Activated naive CD8-positive, alpha-beta T cell (primary cell): ENCODE data around the gene TNNI3K.

Experiments
- H3K27ac Mint-ChIP-seq: one replicate; pipeline ENCODE4 v1.8.0; 2021; ENCODE audit warnings: mixed read lengths
- H3K27me3 Mint-ChIP-seq: one replicate; pipeline ENCODE4 v1.8.0; 2021; ENCODE audit warnings: mixed read lengths
- H3K36me3 Mint-ChIP-seq: one replicate; pipeline ENCODE4 v1.8.0; 2021; ENCODE audit warnings: mixed read lengths
- H3K4me1 Mint-ChIP-seq: one replicate; pipeline ENCODE4 v1.8.0; 2021; ENCODE audit warnings: low read depth, mixed read lengths
- H3K4me3 Mint-ChIP-seq: one replicate; pipeline ENCODE4 v1.8.0; 2021; ENCODE audit warnings: mild to moderate bottlenecking, mixed read lengths
- H3K9me3 Mint-ChIP-seq: one replicate; pipeline ENCODE4 v1.8.0; 2021; ENCODE audit warnings: low read depth, mixed read lengths

The TNNI3K gene

DNA sequence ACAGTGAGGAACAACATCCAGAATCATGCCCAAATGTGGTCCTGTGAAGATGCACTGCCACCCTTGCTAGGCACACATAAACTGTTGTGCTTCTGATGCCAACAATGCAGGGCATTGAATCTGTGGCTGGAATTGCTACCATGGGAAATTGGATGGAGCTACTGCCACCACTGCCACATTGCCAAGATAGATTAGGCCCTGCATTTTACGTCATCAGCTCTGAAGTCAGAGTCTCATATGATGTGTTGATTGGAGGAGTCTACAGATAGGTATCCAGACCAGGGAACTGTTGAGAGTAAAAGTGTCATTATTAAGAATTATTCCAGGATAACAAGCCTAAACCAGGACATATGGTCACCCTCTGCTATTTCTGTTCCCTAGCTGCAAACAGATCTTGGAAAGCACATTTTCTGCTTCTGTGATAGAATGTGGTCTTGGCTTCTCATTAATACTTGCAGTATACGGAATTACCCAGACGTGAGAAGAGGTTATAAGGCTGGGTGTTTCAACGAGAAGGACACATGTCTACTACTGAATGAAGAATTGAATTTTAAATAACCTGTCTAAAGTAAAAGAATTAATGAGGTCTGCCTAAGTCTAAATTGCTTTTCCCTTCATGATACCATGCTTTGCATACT lies 106.6 kb downstream of the TNNI3K start:
- Mint-ChIP-seq H3K36me3 (no peaks in the 10 kb centered on the region), H3K27me3 (no peaks in the 10 kb centered on the region), H3K27ac (no peak overlapping the region), H3K9me3 (no peaks in the 10 kb centered on the region), H3K4me1 (no peaks in the 10 kb centered on the region), H3K4me3 (no peak overlapping the region)

DNA sequence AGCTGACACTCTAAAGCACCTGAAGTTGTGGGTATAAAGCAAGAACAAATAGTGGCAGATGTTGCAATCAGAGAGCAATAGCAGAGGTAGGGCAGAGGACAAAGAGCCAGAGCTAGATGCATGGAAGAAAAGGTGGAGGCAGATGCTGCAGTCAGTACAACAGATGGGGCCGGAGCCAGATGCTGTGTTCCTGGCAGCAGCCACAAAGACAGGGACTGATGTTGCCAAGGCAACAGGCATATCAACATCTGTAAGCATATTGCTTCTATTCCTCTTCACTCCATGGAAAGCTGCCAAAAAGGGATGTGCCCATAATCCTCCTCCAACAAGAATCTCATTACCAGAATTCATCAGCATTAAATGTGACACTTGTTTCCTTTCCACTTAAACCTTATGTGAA lies 108.0 kb downstream of the TNNI3K start:
- Mint-ChIP-seq H3K27ac (no peak overlapping the region), H3K9me3 (no peaks in the 10 kb centered on the region), H3K4me3 (no peak overlapping the region), H3K4me1 (no peaks in the 10 kb centered on the region), H3K36me3 (no peaks in the 10 kb centered on the region), H3K27me3 (no peaks in the 10 kb centered on the region)

DNA sequence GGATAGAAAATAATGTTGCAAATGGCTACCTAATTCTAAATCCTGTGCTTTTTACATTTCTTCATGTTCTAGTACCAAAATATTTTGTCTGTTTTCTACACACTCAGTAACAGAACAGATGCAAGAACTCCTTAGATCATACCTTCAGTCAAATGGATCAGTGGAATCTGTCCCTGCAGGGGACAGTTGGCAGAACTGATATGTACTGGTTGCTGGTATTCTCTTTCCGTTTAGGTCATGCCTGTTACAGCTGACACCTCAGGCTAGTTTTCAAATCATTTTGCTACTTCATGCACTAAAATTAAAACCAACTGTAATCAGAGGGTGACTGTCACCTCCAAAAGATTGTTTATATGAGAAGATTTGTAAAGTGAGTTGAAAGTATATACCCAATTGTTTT lies 109.2 kb downstream of the TNNI3K start:
- no peak overlapping the region for H3K4me3 Mint-ChIP-seq
- H3K9me3 Mint-ChIP-seq = no peaks in the 10 kb centered on the region
- H3K4me1 Mint-ChIP-seq = no peaks in the 10 kb centered on the region
- H3K27me3 Mint-ChIP-seq = no peaks in the 10 kb centered on the region
- H3K36me3 Mint-ChIP-seq = no peaks in the 10 kb centered on the region
- no peak overlapping the region for H3K27ac Mint-ChIP-seq

DNA sequence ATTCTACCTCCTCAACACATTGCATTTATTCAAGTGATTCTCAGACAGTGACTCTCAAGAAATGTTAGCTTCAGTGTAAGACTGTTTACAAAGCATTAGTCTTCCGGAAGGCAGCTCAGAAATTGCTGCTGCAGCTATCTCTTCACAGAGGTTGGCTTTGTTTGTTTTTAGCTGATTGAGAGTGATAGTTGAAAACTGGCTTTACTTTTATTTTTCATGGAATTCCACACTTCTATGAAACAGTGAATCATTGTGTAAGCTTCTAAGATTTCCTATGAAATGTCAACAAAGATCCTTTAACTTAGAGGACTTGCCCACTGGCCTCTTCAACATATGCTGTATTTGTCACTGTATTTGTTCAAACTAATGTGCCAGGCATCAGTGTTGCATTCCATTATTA lies 121.3 kb downstream of the TNNI3K start:
- no peaks in the 10 kb centered on the region for H3K27me3 Mint-ChIP-seq
- peaks cover 4% of the 10 kb centered on the region for H3K36me3 Mint-ChIP-seq
- H3K27ac Mint-ChIP-seq = no peak overlapping the region
- H3K4me1 Mint-ChIP-seq = no peaks in the 10 kb centered on the region
- no peak overlapping the region for H3K4me3 Mint-ChIP-seq
- H3K9me3 Mint-ChIP-seq = no peaks in the 10 kb centered on the region

DNA sequence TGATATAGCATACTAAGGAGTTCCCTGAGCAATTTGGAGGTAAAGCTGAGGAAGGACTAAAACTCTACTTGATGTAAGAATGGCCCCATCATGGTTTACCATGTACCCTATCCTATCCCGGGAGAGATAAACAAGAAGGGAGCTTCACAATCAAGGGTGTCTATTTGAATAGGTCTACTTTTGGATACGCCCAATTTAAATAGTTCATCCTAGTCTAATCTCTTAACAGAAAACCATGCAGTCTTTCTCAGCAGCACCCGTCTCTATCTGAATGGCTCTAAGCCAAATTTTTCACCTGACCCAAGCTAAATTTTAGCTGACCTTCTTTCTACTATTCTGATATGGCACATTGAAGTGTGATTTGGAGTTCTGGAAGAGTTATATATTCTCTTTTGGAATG lies 122.0 kb downstream of the TNNI3K start:
- Mint-ChIP-seq H3K9me3 (no peaks in the 10 kb centered on the region), H3K27ac (no peak overlapping the region), H3K36me3 (peaks cover 4% of the 10 kb centered on the region), H3K27me3 (no peaks in the 10 kb centered on the region), H3K4me1 (no peaks in the 10 kb centered on the region), H3K4me3 (no peak overlapping the region)

DNA sequence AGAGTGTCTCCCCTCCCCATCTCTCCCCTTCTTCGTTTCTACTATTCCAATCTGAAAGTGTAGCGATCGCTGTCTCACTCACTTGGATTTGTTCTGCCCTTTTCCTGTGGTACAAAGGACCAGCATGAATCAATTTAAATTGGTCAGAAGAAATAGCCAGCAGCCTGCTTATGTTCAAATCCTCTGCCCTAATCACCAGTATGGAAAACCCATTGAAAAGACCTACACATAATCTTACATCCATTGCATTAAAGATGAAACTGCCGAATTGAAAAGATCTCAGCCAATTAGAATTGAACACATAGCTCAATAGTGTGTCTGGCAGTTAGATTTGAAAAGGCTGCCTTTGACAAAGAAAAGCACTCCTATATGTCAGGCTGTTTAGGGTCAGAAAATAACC lies 122.6 kb downstream of the TNNI3K start:
- Mint-ChIP-seq H3K27ac (no peak overlapping the region), H3K27me3 (no peaks in the 10 kb centered on the region), H3K36me3 (peaks cover 4% of the 10 kb centered on the region), H3K4me1 (no peaks in the 10 kb centered on the region), H3K9me3 (no peaks in the 10 kb centered on the region), H3K4me3 (no peak overlapping the region)

DNA sequence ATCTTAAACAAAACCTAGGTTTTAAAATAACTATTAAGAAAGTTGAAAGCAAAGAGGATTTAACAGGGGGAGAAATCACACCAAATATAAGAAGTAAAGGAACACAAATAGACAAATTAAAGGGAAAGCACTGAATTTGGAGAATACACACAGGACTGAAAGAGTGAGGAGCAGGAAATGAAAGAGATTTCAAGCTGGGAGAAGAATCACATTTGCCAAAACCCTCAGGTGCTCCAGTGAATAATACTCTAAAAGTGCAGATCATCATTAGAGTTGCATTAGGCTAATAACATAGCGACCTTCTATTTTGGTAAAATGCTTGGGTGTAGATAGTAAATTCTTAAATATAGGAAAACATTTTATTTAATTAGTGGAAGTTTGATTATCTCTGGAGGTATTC lies 127.5 kb downstream of the TNNI3K start:
- no peak overlapping the region for H3K4me3 Mint-ChIP-seq
- H3K27ac Mint-ChIP-seq = no peak overlapping the region
- H3K9me3 Mint-ChIP-seq = no peaks in the 10 kb centered on the region
- no peaks in the 10 kb centered on the region for H3K4me1 Mint-ChIP-seq
- no peaks in the 10 kb centered on the region for H3K27me3 Mint-ChIP-seq
- no peaks in the 10 kb centered on the region for H3K36me3 Mint-ChIP-seq

DNA sequence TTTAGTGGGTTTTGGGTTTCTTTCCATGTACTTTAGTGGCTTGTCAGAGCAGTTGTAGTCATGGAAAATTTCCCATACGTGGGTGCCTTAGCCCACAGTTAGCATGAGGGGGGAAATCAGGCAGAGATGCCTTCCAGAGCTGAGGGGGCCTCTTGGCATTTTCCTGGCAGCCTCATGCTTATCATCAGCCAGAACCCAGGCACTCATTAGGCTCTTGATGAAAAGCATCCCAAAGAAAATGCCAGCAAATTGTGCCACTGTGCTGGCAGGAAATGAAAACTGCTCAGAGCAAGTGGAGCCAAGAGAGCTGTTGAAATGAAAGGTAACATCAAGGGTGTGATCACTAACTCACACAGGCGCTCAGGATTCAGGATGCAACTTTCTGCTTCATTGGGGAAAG lies 128.0 kb downstream of the TNNI3K start:
- no peaks in the 10 kb centered on the region for H3K27me3 Mint-ChIP-seq
- no peaks in the 10 kb centered on the region for H3K9me3 Mint-ChIP-seq
- H3K27ac Mint-ChIP-seq = no peak overlapping the region
- H3K4me3 Mint-ChIP-seq = no peak overlapping the region
- H3K36me3 Mint-ChIP-seq = no peaks in the 10 kb centered on the region
- no peaks in the 10 kb centered on the region for H3K4me1 Mint-ChIP-seq

DNA sequence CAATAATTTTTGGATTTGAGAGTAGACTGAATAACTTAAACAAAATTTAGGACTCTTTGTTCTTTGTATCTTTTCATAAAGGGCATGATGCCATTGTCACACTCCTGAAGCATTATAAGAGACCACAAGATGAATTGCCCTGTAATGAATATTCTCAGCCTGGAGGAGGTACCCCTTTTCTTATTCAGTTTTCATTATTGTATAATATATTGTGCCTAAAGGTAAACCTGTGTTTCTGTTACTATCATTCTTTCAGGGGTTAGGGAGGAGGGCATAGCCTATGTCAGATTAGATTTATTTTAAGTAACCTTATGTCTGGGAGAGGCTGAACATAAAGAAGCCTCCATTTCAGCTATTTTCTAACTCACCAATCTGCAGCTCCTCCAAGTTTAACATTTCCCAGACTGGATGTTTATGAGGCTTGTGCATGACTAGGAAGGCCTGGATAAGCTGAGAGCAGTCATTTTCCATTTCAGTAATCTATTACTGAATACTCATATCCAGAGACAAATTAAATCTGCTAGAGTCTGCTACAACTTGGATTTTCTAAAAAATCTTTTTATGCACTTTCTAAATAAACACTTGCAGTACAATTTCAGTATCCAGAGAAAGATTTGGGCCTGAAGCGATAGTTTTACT lies 132.1 kb downstream of the TNNI3K start:
- Mint-ChIP-seq H3K4me3 (no peak overlapping the region), H3K9me3 (no peaks in the 10 kb centered on the region)

DNA sequence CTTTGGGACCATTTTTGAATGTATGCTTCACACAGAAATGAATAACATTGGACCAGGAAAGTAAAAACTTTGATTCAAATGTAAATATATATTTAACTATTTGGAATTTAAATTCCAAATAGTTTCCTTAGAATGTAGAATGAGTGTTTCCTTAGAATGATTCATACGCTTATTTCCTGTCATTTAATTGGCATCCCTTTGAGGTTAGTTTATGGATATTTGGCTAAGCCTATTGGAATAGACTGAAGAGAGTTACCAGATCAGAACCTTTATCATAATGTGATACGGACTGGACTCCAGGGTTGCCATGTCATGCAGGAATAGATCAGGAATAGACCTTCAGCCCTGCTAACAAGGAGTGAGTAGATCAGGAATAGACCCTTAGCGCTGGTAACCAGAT lies 133.1 kb downstream of the TNNI3K start:
- Mint-ChIP-seq H3K36me3 (peaks cover 3% of the 10 kb centered on the region), H3K27ac (no peak overlapping the region), H3K27me3 (no peaks in the 10 kb centered on the region), H3K4me1 (no peaks in the 10 kb centered on the region), H3K4me3 (no peak overlapping the region), H3K9me3 (no peaks in the 10 kb centered on the region)

More for the DNA sequence above, 132.1 kb downstream of the TNNI3K start:
- Mint-ChIP-seq H3K27me3 (no peaks in the 10 kb centered on the region), H3K27ac (no peak overlapping the region), H3K4me1 (no peaks in the 10 kb centered on the region), H3K36me3 (peaks cover 3% of the 10 kb centered on the region)

DNA sequence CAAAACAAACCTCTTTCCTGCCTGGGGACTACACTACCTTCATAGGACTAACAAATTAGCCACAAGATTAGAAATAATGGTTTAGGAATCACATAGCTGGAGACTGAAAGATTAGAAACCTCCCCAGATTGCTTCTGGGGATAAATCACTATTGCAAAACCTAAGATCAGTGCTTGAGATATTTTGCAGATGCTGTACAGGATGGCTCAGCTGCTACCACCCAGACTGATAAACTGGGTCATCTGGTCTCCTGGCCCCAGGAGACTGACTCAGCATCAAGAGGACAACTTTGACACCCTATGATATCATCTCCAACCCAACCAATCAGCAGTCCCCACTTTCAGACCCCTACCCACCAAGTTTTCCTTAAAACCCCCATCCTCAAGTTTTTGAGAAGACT lies 140.2 kb downstream of the TNNI3K start:
- Mint-ChIP-seq H3K36me3 (no peaks in the 10 kb centered on the region), H3K4me1 (no peaks in the 10 kb centered on the region), H3K27me3 (no peaks in the 10 kb centered on the region), H3K27ac (no peak overlapping the region), H3K9me3 (no peaks in the 10 kb centered on the region), H3K4me3 (no peak overlapping the region)

DNA sequence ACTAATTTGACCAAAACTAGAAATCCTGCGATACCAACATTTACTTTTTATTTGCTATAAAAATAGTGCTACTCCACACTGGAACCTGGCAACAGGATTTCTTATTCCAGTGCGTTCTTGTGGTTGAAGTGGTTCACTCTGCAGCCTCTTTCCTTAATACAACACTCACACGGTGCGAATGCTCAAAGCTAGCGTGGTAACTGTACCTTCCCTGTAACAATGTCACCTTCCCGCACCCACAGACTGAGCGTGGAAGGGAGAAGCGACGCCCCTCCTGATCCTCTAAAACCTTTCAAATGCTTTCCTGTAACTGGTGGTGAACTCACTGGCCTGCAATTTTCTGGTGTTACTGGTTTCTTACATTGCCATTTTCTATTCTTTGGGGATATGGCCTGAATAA lies 145.1 kb downstream of the TNNI3K start:
- Mint-ChIP-seq H3K27me3 (no peaks in the 10 kb centered on the region), H3K9me3 (no peaks in the 10 kb centered on the region), H3K4me1 (no peaks in the 10 kb centered on the region), H3K4me3 (no peak overlapping the region), H3K27ac (no peak overlapping the region), H3K36me3 (no peaks in the 10 kb centered on the region)

DNA sequence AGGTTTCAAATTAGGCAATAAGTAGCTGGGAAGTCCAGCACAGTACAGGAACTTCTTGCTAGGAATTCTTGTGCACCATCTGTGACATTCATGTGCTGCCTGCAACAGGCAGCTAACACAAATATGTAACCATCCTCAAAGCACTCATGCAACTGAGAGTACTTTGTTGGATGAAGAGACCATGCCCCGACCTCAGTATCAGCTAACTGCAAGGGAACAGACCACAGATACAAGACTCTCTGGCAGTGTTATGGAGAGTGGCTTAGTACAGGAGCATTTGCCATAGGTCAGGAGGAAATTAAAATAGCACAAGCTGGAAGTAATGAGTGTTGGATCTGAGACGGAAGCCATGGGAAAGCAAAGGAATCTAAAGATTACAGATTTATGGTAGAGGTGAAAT lies 153.7 kb downstream of the TNNI3K start:
- no peaks in the 10 kb centered on the region for H3K4me1 Mint-ChIP-seq
- H3K9me3 Mint-ChIP-seq = no peaks in the 10 kb centered on the region
- H3K27me3 Mint-ChIP-seq = peaks cover 2% of the 10 kb centered on the region
- no peaks in the 10 kb centered on the region for H3K36me3 Mint-ChIP-seq
- H3K4me3 Mint-ChIP-seq = no peak overlapping the region
- H3K27ac Mint-ChIP-seq = no peak overlapping the region

DNA sequence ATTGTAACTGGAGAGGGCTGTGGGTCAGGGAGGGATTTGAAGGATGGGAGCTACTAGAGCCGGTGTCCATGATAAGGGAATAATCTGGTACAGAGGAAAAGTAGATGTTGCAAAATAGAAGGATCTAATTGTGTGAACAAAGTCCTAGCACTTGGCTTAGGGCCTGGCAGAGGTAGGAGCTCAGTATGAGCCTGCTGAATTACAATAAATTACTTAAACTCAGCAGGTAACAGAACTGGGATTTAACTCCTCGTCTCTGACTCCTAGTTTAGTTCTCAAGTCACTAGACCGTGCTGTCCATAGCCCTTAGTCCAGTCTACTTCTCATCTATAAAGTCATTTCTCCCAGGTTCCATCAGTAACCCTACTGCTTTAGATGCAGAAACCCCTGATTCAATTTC lies 157.0 kb downstream of the TNNI3K start:
- Mint-ChIP-seq H3K27ac (no peak overlapping the region), H3K9me3 (no peaks in the 10 kb centered on the region), H3K36me3 (no peaks in the 10 kb centered on the region), H3K27me3 (no peaks in the 10 kb centered on the region), H3K4me1 (no peaks in the 10 kb centered on the region), H3K4me3 (no peak overlapping the region)

DNA sequence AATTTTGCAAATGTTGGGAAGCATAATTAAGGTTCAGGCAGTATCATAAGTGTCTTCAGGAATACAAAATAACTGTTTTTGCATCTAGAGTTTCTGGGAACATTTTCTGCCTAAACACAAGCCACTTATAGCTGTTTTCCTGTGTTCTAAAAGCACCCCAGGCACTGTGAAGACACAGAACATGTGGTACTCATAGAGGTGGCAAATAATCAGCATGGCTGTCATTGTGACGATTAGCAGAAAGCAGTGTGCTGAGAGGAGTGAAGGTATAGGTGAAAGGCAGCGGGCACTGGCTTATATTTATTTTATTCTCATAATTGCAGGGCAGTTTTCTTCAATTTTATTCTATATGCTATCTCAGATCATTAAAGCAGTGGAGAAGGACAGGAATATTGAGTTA lies 157.7 kb downstream of the TNNI3K start:
- no peaks in the 10 kb centered on the region for H3K4me1 Mint-ChIP-seq
- H3K27me3 Mint-ChIP-seq = no peaks in the 10 kb centered on the region
- no peak overlapping the region for H3K27ac Mint-ChIP-seq
- H3K4me3 Mint-ChIP-seq = no peak overlapping the region
- no peaks in the 10 kb centered on the region for H3K9me3 Mint-ChIP-seq
- no peaks in the 10 kb centered on the region for H3K36me3 Mint-ChIP-seq

DNA sequence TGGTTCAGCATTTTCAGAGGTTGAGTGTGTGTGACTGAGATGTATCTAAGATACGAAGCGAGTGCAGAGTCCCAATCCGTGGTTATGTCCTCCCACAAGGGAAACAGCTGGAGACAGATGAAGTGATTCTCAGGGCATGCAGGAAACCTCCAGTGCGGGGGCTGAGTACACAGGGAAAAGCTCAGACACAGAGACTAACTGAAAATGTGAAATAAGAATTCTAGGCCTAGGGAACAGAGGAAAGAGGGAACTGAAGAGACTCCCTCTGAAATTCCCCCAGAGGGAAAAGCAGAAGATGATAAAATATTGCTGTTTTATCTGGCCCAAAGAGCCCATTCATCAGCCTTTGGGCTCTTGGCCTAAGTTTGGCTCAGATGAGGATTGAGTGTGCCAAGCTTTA lies 160.4 kb downstream of the TNNI3K start:
- Mint-ChIP-seq H3K27ac (no peak overlapping the region), H3K4me1 (no peaks in the 10 kb centered on the region), H3K4me3 (no peak overlapping the region), H3K27me3 (no peaks in the 10 kb centered on the region), H3K36me3 (no peaks in the 10 kb centered on the region), H3K9me3 (no peaks in the 10 kb centered on the region)
